Activated naive CD8-positive, alpha-beta T cell treated with anti-CD3 and anti-CD28 coated beads for 36 hours (primary cell): ENCODE results near the gene SND1. TPM values are rescaled to one million over a fixed set of nuclear protein-coding genes. Genes with fewer than 3 reads are reported as not detected.
"Not testable (repeated sequence)": the region's sequence is repeated elsewhere in the genome, so short reads cannot be mapped to it uniquely, and the experiment has no call there.

Source experiments
- DNase-seq: peaks from one replicate; pipeline ENCODE4 v3.0.0; 2021
- H3K27ac Mint-ChIP-seq: one replicate; pipeline ENCODE4 v1.8.0; 2022; ENCODE audit warnings: mild to moderate bottlenecking, moderate library complexity, mixed read lengths
- H3K27me3 Mint-ChIP-seq: one replicate; pipeline ENCODE4 v1.8.0; 2022; ENCODE audit warnings: mild to moderate bottlenecking, mixed read lengths
- H3K36me3 Mint-ChIP-seq: one replicate; pipeline ENCODE4 v1.8.0; 2021; ENCODE audit warnings: mild to moderate bottlenecking, mixed read lengths
- H3K4me1 Mint-ChIP-seq: one replicate; pipeline ENCODE4 v1.8.0; 2021; ENCODE audit warnings: mixed read lengths
- H3K4me3 Mint-ChIP-seq: one replicate; pipeline ENCODE4 v1.8.0; 2022; ENCODE audit warnings: mild to moderate bottlenecking, moderate library complexity, mixed read lengths
- H3K9me3 Mint-ChIP-seq: one replicate; pipeline ENCODE4 v1.8.0; 2022; ENCODE audit warnings: mixed read lengths
- total RNA-seq, 2 experiments: library from RNA; stranded (reverse); gene quantifications; one replicate each; pipeline ENCODE4 v1.2.3, GENCODE V29; 2021

The SND1 gene
- total RNA-seq, 2 experiments from 2014 or later = 192 to 201 TPM

- no peak for DNase-seq
- H3K9me3 Mint-ChIP-seq = no peaks in the 10 kb centered on the region
- H3K4me3 Mint-ChIP-seq = peak overlapping the region; percentile 19
- H3K4me1 Mint-ChIP-seq = peaks cover 35% of the 10 kb centered on the region
- H3K36me3 Mint-ChIP-seq = peaks cover 31% of the 10 kb centered on the region
- H3K27me3 Mint-ChIP-seq = no peaks in the 10 kb centered on the region
- H3K27ac Mint-ChIP-seq = peak overlapping the region; percentile 69
These were observed 168.2 kb downstream of the SND1 start for GRCh38 chr7:127819975-127820731.

GRCh38 chr7:127820732-127821085 lies 168.7 kb downstream of the SND1 start:
- no peak for DNase-seq
- Mint-ChIP-seq H3K4me1 (peaks cover 35% of the 10 kb centered on the region), H3K27me3 (no peaks in the 10 kb centered on the region), H3K27ac (peak overlapping the region; percentile 69), H3K4me3 (peak overlapping the region; percentile 19), H3K9me3 (no peaks in the 10 kb centered on the region), H3K36me3 (peaks cover 28% of the 10 kb centered on the region)

GRCh38 chr7:127821146-127821545 lies 169.2 kb downstream of the SND1 start:
- Mint-ChIP-seq H3K36me3 (peaks cover 24% of the 10 kb centered on the region), H3K4me1 (peaks cover 35% of the 10 kb centered on the region), H3K9me3 (no peaks in the 10 kb centered on the region), H3K4me3 (no peak overlapping the region), H3K27me3 (no peaks in the 10 kb centered on the region), H3K27ac (no peak overlapping the region)
- no peak for DNase-seq

- DNase-seq = no peak
- Mint-ChIP-seq H3K9me3 (no peaks in the 10 kb centered on the region), H3K27ac (no peak overlapping the region), H3K27me3 (no peaks in the 10 kb centered on the region), H3K4me3 (no peak overlapping the region), H3K4me1 (peaks cover 33% of the 10 kb centered on the region), H3K36me3 (peaks cover 19% of the 10 kb centered on the region)
These were observed 171.0 kb downstream of the SND1 start for GRCh38 chr7:127822822-127823508.

GRCh38 chr7:127824682-127825081 lies 172.7 kb downstream of the SND1 start:
- H3K27me3 Mint-ChIP-seq = no peaks in the 10 kb centered on the region
- H3K27ac Mint-ChIP-seq = no peak overlapping the region
- no peaks in the 10 kb centered on the region for H3K9me3 Mint-ChIP-seq
- peaks cover 21% of the 10 kb centered on the region for H3K36me3 Mint-ChIP-seq
- DNase-seq = no peak
- H3K4me1 Mint-ChIP-seq = peaks cover 21% of the 10 kb centered on the region
- H3K4me3 Mint-ChIP-seq = no peak overlapping the region

- Mint-ChIP-seq H3K27ac (no peak overlapping the region), H3K9me3 (no peaks in the 10 kb centered on the region), H3K27me3 (no peaks in the 10 kb centered on the region), H3K4me3 (no peak overlapping the region), H3K4me1 (no peaks in the 10 kb centered on the region), H3K36me3 (peaks cover 30% of the 10 kb centered on the region)
- DNase-seq = no peak
These were observed 177.0 kb downstream of the SND1 start for GRCh38 chr7:127828843-127829500.

- Mint-ChIP-seq H3K27ac (no peak overlapping the region), H3K27me3 (no peaks in the 10 kb centered on the region), H3K4me3 (no peak overlapping the region), H3K9me3 (peaks cover 5% of the 10 kb centered on the region), H3K4me1 (no peaks in the 10 kb centered on the region), H3K36me3 (peaks cover 51% of the 10 kb centered on the region)
- no peak for DNase-seq
These were observed 179.6 kb downstream of the SND1 start for GRCh38 chr7:127831318-127832219.

GRCh38 chr7:127832592-127832991 lies 180.6 kb downstream of the SND1 start:
- peaks cover 58% of the 10 kb centered on the region for H3K36me3 Mint-ChIP-seq
- H3K4me1 Mint-ChIP-seq = no peaks in the 10 kb centered on the region
- no peaks in the 10 kb centered on the region for H3K27me3 Mint-ChIP-seq
- peaks cover 5% of the 10 kb centered on the region for H3K9me3 Mint-ChIP-seq
- H3K4me3 Mint-ChIP-seq = no peak overlapping the region
- DNase-seq = no peak
- H3K27ac Mint-ChIP-seq = no peak overlapping the region

- Mint-ChIP-seq H3K4me1 (no peaks in the 10 kb centered on the region), H3K9me3 (peaks cover 10% of the 10 kb centered on the region), H3K27ac (no peak overlapping the region), H3K36me3 (peaks cover 66% of the 10 kb centered on the region), H3K27me3 (no peaks in the 10 kb centered on the region), H3K4me3 (no peak overlapping the region)
- DNase-seq = no peak
These were observed 181.6 kb downstream of the SND1 start for GRCh38 chr7:127833641-127834040.

- H3K4me3 Mint-ChIP-seq = no peak overlapping the region
- DNase-seq = no peak
- no peaks in the 10 kb centered on the region for H3K4me1 Mint-ChIP-seq
- H3K36me3 Mint-ChIP-seq = peaks cover 67% of the 10 kb centered on the region
- no peak overlapping the region for H3K27ac Mint-ChIP-seq
- no peaks in the 10 kb centered on the region for H3K27me3 Mint-ChIP-seq
- peaks cover 10% of the 10 kb centered on the region for H3K9me3 Mint-ChIP-seq
These were observed 183.7 kb downstream of the SND1 start for GRCh38 chr7:127835679-127836078.

- peaks cover 50% of the 10 kb centered on the region for H3K36me3 Mint-ChIP-seq
- H3K27me3 Mint-ChIP-seq, H3K9me3 Mint-ChIP-seq, H3K4me3 Mint-ChIP-seq, DNase-seq, H3K27ac Mint-ChIP-seq, H3K4me1 Mint-ChIP-seq: not testable (repeated sequence)
These were observed 185.9 kb downstream of the SND1 start for GRCh38 chr7:127837816-127838410.

- peaks cover 44% of the 10 kb centered on the region for H3K36me3 Mint-ChIP-seq
- peaks cover 10% of the 10 kb centered on the region for H3K9me3 Mint-ChIP-seq
These were observed 186.9 kb downstream of the SND1 start for GRCh38 chr7:127838816-127839415.

GRCh38 chr7:127840226-127840951 lies 188.4 kb downstream of the SND1 start:
- Mint-ChIP-seq H3K9me3 (peaks cover 5% of the 10 kb centered on the region), H3K27ac (no peak overlapping the region), H3K4me3 (no peak overlapping the region), H3K4me1 (no peaks in the 10 kb centered on the region), H3K27me3 (no peaks in the 10 kb centered on the region), H3K36me3 (peaks cover 35% of the 10 kb centered on the region)
- no peak for DNase-seq

More at GRCh38 chr7:127838816-127839415, 186.9 kb downstream of the SND1 start:
- no peak for DNase-seq
- H3K4me1 Mint-ChIP-seq = no peaks in the 10 kb centered on the region
- no peak overlapping the region for H3K4me3 Mint-ChIP-seq
- no peak overlapping the region for H3K27ac Mint-ChIP-seq
- no peaks in the 10 kb centered on the region for H3K27me3 Mint-ChIP-seq
